AG04450 (cell line): Measurements from ENCODE around the gene RNF126. TPM values are rescaled to one million over a fixed set of nuclear protein-coding genes. Genes with fewer than 3 reads are reported as not detected.

Source experiments
- CTCF ChIA-PET: fragments of 300-600, 350-600 bp; formaldehyde crosslinking; extraction: SDS; loops from one replicate; lab custom pipeline; 2022; ENCODE audit warnings: antibody characterized with exemption, inconsistent platforms; lab: Charles Lee
- POLR2A ChIA-PET: fragments of 350-600 bp; formaldehyde crosslinking; extraction: SDS; loops from one replicate; lab custom pipeline; 2021; ENCODE audit warnings: antibody characterized with exemption, inconsistent platforms; lab: Yijun Ruan, JAX
- DNase-seq: peaks from one replicate; pipeline ENCODE4 v3.0.0-alpha.2; 2011; ENCODE audit warnings: low read depth, low spot score
- H3K27ac ChIP-seq: one replicate; pipeline ENCODE4 v1.5.1; 2012; ENCODE audit warnings: low read depth, low read length, control low read depth
- H3K27me3 ChIP-seq: one replicate; pipeline ENCODE4 v1.6.0; 2012; ENCODE audit warnings: low read length; ENCODE audit not compliant: control insufficient read depth, insufficient read depth
- H3K4me3 ChIP-seq: 2 replicates; pipeline ENCODE4 v1.5.1; 2011; ENCODE audit warnings: mild to moderate bottlenecking, low read depth, low read length, control low read depth
- H3K9me3 ChIP-seq: 2 replicates; pipeline ENCODE4 v1.5.1; 2012; ENCODE audit warnings: low read length; ENCODE audit not compliant: control insufficient read depth, insufficient read depth
- polyA plus RNA-seq: library from polyadenylated mRNA; depleted of rRNA; stranded (reverse); fragments of >200 nt; gene quantifications from 2 replicates; pipeline ENCODE4 v1.2.3, GENCODE V29; 2011
- TF ChIP-seq, protein P1 (sequence below): IDR thresholded peaks from 2 replicates; pipeline ENCODE4 v1.5.1; 2011; ENCODE audit warnings: low read depth, low read length, control low read depth, inconsistent platforms

RNF126 gene
- polyA plus RNA-seq, 1 experiment, result 1.7 TPM

DNA sequence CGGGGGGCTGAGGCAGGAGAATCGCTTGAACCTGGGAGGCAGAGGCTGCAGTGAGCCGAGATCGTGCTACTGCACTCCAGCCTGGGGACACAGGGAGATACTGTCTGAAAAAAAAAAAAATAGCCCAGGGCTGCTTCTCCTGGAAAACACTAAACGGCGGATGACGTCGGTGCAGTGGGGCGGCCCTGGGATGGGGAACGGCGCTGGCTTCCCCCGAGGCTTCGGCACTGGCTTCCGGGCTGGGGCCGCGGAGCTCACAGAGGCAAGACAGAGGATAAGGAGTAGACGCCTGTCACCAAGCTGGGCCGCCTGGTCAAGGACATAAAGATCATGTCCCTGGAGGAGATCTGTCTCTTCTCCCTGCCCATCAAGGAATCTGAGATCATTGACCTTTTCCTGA lies 27.2 kb upstream of the RNF126 start:
- Histone ChIP-seq H3K4me3 (no peak overlapping the region), H3K9me3 (peaks cover 10% of the 10 kb centered on the region; the same call in 1 of the 2 replicates), H3K27me3 (peaks cover under 1% of the 10 kb centered on the region), H3K27ac (no peak overlapping the region)
- TF ChIP-seq, protein P1, sequence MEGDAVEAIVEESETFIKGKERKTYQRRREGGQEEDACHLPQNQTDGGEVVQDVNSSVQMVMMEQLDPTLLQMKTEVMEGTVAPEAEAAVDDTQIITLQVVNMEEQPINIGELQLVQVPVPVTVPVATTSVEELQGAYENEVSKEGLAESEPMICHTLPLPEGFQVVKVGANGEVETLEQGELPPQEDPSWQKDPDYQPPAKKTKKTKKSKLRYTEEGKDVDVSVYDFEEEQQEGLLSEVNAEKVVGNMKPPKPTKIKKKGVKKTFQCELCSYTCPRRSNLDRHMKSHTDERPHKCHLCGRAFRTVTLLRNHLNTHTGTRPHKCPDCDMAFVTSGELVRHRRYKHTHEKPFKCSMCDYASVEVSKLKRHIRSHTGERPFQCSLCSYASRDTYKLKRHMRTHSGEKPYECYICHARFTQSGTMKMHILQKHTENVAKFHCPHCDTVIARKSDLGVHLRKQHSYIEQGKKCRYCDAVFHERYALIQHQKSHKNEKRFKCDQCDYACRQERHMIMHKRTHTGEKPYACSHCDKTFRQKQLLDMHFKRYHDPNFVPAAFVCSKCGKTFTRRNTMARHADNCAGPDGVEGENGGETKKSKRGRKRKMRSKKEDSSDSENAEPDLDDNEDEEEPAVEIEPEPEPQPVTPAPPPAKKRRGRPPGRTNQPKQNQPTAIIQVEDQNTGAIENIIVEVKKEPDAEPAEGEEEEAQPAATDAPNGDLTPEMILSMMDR, result no peak
- ChIA-PET POLR2A (interaction anchor here (0.6 kb wide), 1 partner anchor 10 kb away, joined by 4 read pairs; no protein-coding TSS in a partner anchor), CTCF (no interaction called here)
- DNase-seq, result no peak

DNA sequence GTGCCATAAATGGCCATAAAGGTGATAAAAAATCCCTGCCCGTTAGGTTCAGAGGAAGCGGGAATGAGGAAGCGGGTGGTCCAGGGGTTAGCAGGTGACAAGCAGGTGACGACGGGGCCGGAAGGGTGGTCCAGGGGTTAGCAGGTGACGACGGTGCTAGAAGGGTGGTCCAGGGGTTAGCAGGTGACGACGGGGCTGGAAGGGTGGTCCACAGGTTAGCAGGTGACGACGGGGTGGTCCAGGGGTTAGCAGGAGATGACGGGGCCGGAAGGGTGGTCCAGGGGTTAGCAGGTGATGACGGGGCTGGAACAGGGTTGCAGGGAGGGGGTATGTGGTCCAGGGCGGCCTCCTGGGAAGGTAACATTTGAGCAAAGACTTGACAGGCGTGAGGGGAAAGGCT lies 26.0 kb upstream of the RNF126 start:
- CTCF ChIA-PET, result no interaction called here
- TF ChIP-seq, protein P1, result no peak
- POLR2A ChIA-PET, result no interaction called here
- no peak for DNase-seq
- Histone ChIP-seq H3K9me3 (peaks cover 12% of the 10 kb centered on the region; the same call in 1 of the 2 replicates), H3K27me3 (no peaks in the 10 kb centered on the region), H3K27ac (no peak overlapping the region), H3K4me3 (no peak overlapping the region)

DNA sequence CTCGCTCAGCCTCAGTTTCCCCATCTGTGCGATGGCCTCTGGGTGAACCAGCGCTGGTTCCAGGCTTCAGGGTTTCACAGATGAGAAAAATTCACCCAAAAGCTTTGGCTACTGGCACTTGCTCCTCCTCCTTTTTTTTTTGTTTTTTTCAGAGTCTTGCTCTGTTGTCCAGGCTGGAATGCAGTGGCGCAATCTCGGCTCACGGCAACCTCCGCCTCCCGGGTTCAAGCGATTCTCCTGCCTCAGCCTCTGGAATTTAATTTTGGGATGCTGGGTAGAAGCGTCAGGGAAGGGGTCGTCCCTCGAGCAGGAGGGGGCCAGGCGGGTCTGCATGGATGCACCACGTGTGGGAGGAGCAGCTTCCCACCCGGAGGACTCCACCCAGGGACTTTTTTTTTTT lies 25.2 kb upstream of the RNF126 start:
- no peaks in the 10 kb centered on the region for H3K27me3 ChIP-seq
- POLR2A ChIA-PET, result interaction anchor here (0.6 to 0.8 kb wide), 2 partner anchors 9 to 1605 kb away, joined by 3 to 5 read pairs; no protein-coding TSS in a partner anchor
- CTCF ChIA-PET, result no interaction called here
- TF ChIP-seq, protein P1, result no peak
- DNase-seq, result no peak
- H3K4me3 ChIP-seq, result no peak overlapping the region
- H3K9me3 ChIP-seq, result peaks cover 12% of the 10 kb centered on the region; the same call in 1 of the 2 replicates
- H3K27ac ChIP-seq, result no peak overlapping the region

DNA sequence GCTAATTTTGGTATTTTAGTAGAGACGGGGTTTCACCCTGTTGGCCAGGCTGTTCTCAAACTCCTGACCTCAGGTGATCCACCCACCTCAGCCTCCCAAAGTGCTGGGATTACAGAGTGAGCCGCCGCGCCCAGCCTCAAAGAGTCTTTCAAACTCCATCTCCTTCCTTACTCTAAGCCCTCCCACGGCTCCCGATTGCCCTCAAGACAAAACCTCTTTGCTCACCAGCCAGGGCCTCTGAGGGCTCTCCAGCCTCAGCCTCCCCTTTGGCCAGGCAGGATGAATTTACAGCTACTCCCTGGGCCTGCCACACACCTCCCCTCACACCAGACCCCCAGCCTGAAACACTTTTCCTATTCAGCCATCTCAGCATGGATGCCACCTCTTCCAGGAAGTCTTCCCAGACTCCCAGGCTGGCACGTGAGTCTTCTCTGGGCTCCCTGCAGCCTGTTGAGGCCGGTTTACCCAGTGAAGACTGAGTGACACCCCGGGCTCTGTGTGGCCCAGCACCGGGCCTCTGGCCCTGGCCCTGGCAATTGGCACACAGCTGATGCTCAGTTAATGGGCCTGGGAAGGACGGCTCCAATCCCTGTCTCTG lies 24.7 kb upstream of the RNF126 start:
- Histone ChIP-seq H3K27me3 (no peaks in the 10 kb centered on the region), H3K4me3 (no peak overlapping the region), H3K9me3 (peaks cover 12% of the 10 kb centered on the region; the same call in 1 of the 2 replicates), H3K27ac (no peak overlapping the region)
- ChIA-PET CTCF (no interaction called here), POLR2A (interaction anchor here (0.6 to 0.8 kb wide), 2 partner anchors 8 to 1606 kb away, joined by 3 to 5 read pairs; no protein-coding TSS in a partner anchor)
- no peak for DNase-seq
- TF ChIP-seq, protein P1, result no peak

DNA sequence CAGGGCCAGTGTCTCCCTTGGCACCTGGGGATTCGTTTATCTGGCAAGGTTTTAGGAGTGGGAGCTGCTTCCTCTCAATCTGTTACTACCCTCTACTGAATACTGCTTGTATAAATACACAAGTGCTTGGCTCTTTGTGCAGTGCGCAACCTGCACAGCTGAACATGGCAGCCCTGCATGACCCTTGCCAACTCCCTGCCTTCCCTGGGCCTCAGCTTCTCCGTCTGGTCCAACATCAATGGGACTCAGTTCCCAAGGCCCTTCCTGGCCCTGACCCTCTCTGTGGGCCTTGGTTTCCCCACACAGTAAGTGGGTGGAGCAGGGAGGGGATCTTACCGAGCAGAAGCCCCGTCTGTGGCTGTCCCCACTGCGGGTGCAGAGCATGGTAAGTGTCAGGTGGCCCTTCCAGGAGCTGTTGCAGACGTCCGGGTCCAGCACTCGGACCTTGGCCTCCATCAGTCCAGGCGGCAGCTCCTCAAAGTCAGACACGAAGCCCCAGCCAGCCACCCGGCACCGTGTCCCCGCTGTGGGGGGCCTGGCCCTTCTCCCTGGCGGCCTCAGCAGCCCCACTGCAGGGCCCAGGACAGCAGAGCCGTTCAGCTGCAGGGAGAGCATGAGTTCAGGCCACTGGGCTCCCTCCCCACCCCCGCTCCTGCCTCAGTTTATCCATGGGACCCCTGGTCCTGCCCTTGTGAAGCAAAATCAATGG lies 23.7 kb upstream of the RNF126 start:
- Histone ChIP-seq H3K27me3 (no peaks in the 10 kb centered on the region), H3K9me3 (peaks cover 12% of the 10 kb centered on the region; the same call in 1 of the 2 replicates), H3K4me3 (no peak overlapping the region), H3K27ac (no peak overlapping the region)
- ChIA-PET CTCF (no interaction called here), POLR2A (no interaction called here)
- TF ChIP-seq, protein P1, result no peak
- DNase-seq, result no peak
